HG02642 (cell line): Measurements from ENCODE around the gene KBTBD2.
A peak's percentile ranks its signal among the peaks of the same experiment; 100 is the strongest.
"Not testable (repeated sequence)": the region's sequence is repeated elsewhere in the genome, so short reads cannot be mapped to it uniquely, and the experiment has no call there.

ENCODE experiments used
- ATAC-seq: cut with Tn5 transposase; IDR thresholded peaks from one replicate; pipeline ENCODE4 v1.9.1; 2021; ENCODE audit warnings: mild to moderate bottlenecking; ENCODE audit not compliant: unreplicated experiment, poor library complexity

The KBTBD2 gene

GRCh38 chr7:32891043-32891799 is at the start of gene KBTBD2:
Gene KBTBD2 (minus strand): TSS chr7:32891760. CDS start chr7:32879604, 12,156 bp downstream.
- ATAC-seq: peak; percentile 74

GRCh38 chr7:32941181-32941580 is 49.6 kb upstream of the KBTBD2 start:
- no peak for ATAC-seq

GRCh38 chr7:32937344-32938174 is 46.0 kb upstream of the KBTBD2 start:
- ATAC-seq: no peak

GRCh38 chr7:32936689-32937088 is 45.1 kb upstream of the KBTBD2 start:
- ATAC-seq: no peak

GRCh38 chr7:32935558-32935957 is 44.0 kb upstream of the KBTBD2 start:
- no peak for ATAC-seq

- ATAC-seq: no peak
Measured at GRCh38 chr7:32930378-32930777, 38.8 kb upstream of the KBTBD2 start.

- no peak for ATAC-seq
Measured at GRCh38 chr7:32929430-32930143, 38.0 kb upstream of the KBTBD2 start.

GRCh38 chr7:32928785-32929298 is 37.3 kb upstream of the KBTBD2 start:
- ATAC-seq: no peak

- ATAC-seq: no peak
Measured at GRCh38 chr7:32921896-32922295, 30.3 kb upstream of the KBTBD2 start.

- ATAC-seq: not testable (repeated sequence)
Measured at GRCh38 chr7:32916994-32917393, 25.4 kb upstream of the KBTBD2 start.

- ATAC-seq: no peak
Measured at GRCh38 chr7:32916006-32916405, 24.4 kb upstream of the KBTBD2 start.

GRCh38 chr7:32915041-32915536 is 23.5 kb upstream of the KBTBD2 start:
- no peak for ATAC-seq

GRCh38 chr7:32914184-32914583 is 22.6 kb upstream of the KBTBD2 start:
- ATAC-seq: no peak

GRCh38 chr7:32910195-32910594 is 18.6 kb upstream of the KBTBD2 start:
- ATAC-seq: no peak

GRCh38 chr7:32905175-32905662 is 13.7 kb upstream of the KBTBD2 start:
- ATAC-seq: peak; percentile 65

- no peak for ATAC-seq
Measured at GRCh38 chr7:32901629-32902028, 10.1 kb upstream of the KBTBD2 start.

- no peak for ATAC-seq
Measured at GRCh38 chr7:32900433-32900995, 9.0 kb upstream of the KBTBD2 start.

GRCh38 chr7:32897376-32897775 is 5.8 kb upstream of the KBTBD2 start:
- not testable (repeated sequence) for ATAC-seq

GRCh38 chr7:32896564-32897347 is 5.2 kb upstream of the KBTBD2 start:
- no peak for ATAC-seq
